ENCODE data around the gene NOP10. TPM values are rescaled to one million over a fixed set of nuclear protein-coding genes. Genes with fewer than 3 reads are reported as not detected.

The NOP10 gene
- total RNA-seq, 1 donor from 2014 or later, result 212 TPM

DNA sequence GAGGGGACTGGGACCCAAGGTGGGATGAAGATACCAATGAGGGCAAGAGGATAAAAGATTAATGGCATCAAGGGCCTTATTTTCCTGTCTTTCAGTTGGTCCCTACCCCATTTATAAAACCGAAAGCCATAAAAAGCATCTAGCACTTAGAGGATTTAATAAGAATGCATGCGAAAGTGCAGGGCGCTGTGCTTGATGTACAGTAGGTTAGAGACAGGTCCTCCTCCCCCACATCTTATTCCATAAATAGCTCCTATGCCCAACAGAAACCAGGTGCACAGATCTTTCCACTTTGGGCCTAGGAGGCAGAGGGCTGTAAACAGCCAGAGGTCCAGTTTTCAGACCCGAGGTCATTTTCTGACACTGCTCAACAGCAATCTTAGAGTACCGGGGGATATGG, 22.9 kb upstream of the NOP10 start:
- no peaks in the 10 kb centered on the region for H3K9me3 ChIP-seq
- TF ChIP-seq, protein P1, sequence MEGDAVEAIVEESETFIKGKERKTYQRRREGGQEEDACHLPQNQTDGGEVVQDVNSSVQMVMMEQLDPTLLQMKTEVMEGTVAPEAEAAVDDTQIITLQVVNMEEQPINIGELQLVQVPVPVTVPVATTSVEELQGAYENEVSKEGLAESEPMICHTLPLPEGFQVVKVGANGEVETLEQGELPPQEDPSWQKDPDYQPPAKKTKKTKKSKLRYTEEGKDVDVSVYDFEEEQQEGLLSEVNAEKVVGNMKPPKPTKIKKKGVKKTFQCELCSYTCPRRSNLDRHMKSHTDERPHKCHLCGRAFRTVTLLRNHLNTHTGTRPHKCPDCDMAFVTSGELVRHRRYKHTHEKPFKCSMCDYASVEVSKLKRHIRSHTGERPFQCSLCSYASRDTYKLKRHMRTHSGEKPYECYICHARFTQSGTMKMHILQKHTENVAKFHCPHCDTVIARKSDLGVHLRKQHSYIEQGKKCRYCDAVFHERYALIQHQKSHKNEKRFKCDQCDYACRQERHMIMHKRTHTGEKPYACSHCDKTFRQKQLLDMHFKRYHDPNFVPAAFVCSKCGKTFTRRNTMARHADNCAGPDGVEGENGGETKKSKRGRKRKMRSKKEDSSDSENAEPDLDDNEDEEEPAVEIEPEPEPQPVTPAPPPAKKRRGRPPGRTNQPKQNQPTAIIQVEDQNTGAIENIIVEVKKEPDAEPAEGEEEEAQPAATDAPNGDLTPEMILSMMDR (IDR thresholded peaks at IDR 0.05), result no peak

GRCh38 chr15:34365091-34365825, 22.3 kb upstream of the NOP10 start:
- H3K27me3 ChIP-seq, result no peaks in the 10 kb centered on the region
- intact Hi-C loops (cut with DNase I), result no loop called here
- H3K36me3 ChIP-seq, result peaks cover 8 to 24% of the 10 kb centered on the region in 2 donors
- peaks cover 6 to 11% of the 10 kb centered on the region in 2 donors for H3K4me1 ChIP-seq
- H3K9me3 ChIP-seq, result no peaks in the 10 kb centered on the region
- TF ChIP-seq, protein P1 (IDR thresholded peaks at IDR 0.05), result no peak
- no peak for DNase-seq (ENCODE audit: low spot score in 2 of 2)
- H3K27ac ChIP-seq, result peak overlapping the region in 1 of 2 donors; percentile 44
- peak overlapping the region; percentile 87 to 90 for H3K4me3 ChIP-seq

More for the DNA sequence above, 22.9 kb upstream of the NOP10 start:
- Histone ChIP-seq H3K4me3 (peak overlapping the region; percentile 87 to 90), H3K36me3 (peaks cover 5 to 18% of the 10 kb centered on the region in 2 donors), H3K27me3 (no peaks in the 10 kb centered on the region), H3K4me1 (peaks cover 6 to 11% of the 10 kb centered on the region in 2 donors), H3K27ac (peak overlapping the region; percentile 44 to 95)
- intact Hi-C loops (cut with DNase I), result loop anchor here (2.0 kb wide), 1 partner anchor 71 kb away; no protein-coding TSS in a partner anchor
- no peak for DNase-seq (ENCODE audit: low spot score in 2 of 2)

DNA sequence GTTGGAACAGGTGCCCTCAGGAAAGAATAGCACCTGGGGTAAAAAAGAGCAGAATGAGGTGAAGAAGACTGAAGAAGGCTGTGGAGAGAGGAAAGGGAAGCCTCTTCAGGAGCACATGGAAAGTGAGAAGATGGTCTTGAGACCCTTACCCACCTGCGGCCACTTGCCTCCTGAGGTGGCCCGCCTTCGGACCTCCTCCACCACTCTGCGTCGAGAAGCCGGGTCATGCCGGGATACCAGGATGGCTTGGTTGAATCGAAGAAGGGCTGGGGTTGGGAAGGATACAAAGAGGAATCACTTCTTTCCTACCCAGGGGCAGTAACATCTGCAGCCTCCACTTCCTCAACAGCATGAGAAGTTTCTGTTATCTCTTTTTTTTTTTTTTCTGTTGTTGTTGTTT, 21.1 kb upstream of the NOP10 start:
- DNase-seq (ENCODE audit: low spot score in 2 of 2), result no peak
- Histone ChIP-seq H3K27ac (no peak overlapping the region), H3K36me3 (peaks cover 14 to 36% of the 10 kb centered on the region in 2 donors), H3K4me1 (peaks cover 6 to 11% of the 10 kb centered on the region in 2 donors), H3K4me3 (no peak overlapping the region), H3K27me3 (no peaks in the 10 kb centered on the region), H3K9me3 (no peaks in the 10 kb centered on the region)
- intact Hi-C loops (cut with DNase I), result no loop called here
- TF ChIP-seq, protein P1 (IDR thresholded peaks at IDR 0.05), result no peak

DNA sequence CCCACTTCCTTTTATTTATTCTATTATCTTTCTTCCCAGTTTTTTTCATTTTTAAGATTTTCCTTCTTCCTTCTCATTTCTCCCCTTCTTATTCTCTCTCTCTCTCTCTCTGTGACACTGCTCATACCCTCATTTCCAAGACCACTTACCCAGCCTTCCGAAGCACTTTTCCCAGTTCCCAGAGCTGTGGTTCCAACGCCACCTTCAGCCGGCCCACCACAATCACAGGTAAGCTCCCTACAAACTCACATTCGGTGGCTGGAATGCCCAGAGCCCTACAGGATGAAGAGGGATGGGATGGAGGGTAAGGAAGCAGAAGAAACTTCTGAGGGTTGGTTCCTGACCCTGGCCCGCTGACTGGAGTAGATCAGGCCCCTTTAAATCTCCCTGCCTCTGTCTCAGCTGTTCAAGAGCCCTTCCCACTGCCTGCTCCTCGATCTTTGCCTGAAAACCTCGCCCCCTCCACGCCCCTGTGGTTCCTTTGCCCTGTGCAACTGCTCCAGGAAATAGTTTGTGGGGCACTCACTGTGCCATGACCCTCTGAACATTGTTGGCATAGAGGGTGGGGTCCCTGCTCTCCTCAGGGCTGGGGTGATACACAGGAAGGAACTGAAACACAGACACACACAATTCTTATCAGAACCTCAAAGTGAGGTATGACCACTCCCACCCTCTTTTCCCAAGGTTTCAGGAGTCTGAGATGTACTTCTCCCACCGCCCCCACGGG, 19.3 kb upstream of the NOP10 start:
- Histone ChIP-seq H3K4me3 (no peak overlapping the region), H3K4me1 (peaks cover 6 to 8% of the 10 kb centered on the region in 2 donors), H3K9me3 (no peaks in the 10 kb centered on the region), H3K27ac (no peak overlapping the region), H3K36me3 (peaks cover 19 to 53% of the 10 kb centered on the region in 2 donors), H3K27me3 (no peaks in the 10 kb centered on the region)
- intact Hi-C loops (cut with DNase I), result no loop called here
- DNase-seq (ENCODE audit: low spot score in 2 of 2), result no peak
- TF ChIP-seq, protein P1 (IDR thresholded peaks at IDR 0.05), result no peak

GRCh38 chr15:34361278-34361677, 18.3 kb upstream of the NOP10 start:
- no peak for DNase-seq (ENCODE audit: low spot score in 2 of 2)
- peaks cover 19 to 63% of the 10 kb centered on the region in 2 donors for H3K36me3 ChIP-seq

More at GRCh38 chr15:34361278-34361677, 18.3 kb upstream of the NOP10 start:
- Histone ChIP-seq H3K27me3 (no peaks in the 10 kb centered on the region), H3K4me3 (no peak overlapping the region), H3K9me3 (no peaks in the 10 kb centered on the region), H3K4me1 (peaks cover 6 to 8% of the 10 kb centered on the region in 2 donors), H3K27ac (no peak overlapping the region)
- TF ChIP-seq, protein P1 (IDR thresholded peaks at IDR 0.05), result no peak
- intact Hi-C loops (cut with DNase I), result no loop called here

All from ascending aorta (tissue), 2 donors.